Sigmoid colon (tissue), 4 donors: ENCODE results near the gene KIF21A.

Experiments used
- EP300 ChIP-seq, 4 donors: sonication (generic); formaldehyde crosslinking; IDR thresholded peaks; one replicate each; pipeline ENCODE4 v1.6.1; 2017; ENCODE audit warnings: antibody characterized with exemption in 4 of 4
- POLR2A ChIP-seq, 2 donors: fragments of 450-650 bp; IDR thresholded peaks; one replicate each; pipeline ENCODE4 v1.6.1; 2016; ENCODE audit warnings: antibody characterized with exemption in 2 of 2, mild to moderate bottlenecking in 2 of 2, moderate library complexity in 2 of 2
- POLR2AphosphoS5 ChIP-seq, 4 donors: sonication (generic); formaldehyde crosslinking; IDR thresholded peaks; one replicate each; pipeline ENCODE4 v1.6.1; 2017; ENCODE audit warnings: antibody characterized with exemption in 4 of 4
- TF ChIP-seq, protein P1 (sequence below), 4 experiments: fragments of 450-650 bp in 3 of 4; fragments of 200-600 bp in 1 of 4; IDR thresholded peaks; one replicate each; pipeline ENCODE4 v1.5.1; 2016 to 2019; ENCODE audit warnings: antibody characterized with exemption in 4 of 4, mild to moderate bottlenecking in 3 of 4, moderate library complexity in 2 of 4

DNA sequence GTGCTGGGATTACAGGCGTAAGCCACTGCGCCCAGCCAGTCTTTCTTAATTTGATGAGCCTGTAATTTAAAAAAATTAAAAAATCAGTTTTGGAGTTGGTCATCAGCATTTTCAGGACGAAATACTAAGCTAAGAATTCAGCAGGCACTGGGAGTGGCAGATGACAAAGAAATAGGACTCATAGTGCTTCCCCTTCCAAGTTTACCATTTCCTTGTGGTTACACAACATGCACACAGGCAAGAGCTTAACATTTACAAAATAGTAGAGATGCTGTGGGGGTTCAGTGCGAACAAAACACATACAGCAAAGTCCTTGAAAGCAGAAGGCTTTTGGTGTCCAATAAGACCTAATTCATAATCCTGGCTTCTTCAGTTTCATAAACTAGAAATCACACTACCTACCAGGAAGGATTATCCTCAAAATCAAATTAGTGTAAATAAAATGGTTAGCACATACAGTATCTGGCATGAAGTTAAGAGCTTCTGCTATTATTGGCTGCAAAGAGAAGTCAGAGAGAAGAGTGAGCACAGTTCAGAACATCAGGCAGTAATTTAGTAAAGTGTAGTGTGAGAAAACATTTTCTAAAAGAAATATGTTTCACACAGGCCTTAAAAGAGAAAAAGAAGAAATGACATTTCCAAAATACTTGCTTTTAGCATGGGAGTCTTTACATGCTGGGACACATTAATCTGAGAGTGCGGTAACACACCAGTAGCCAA, 22.2 kb upstream of the KIF21A start:
- TF ChIP-seq, protein P1, sequence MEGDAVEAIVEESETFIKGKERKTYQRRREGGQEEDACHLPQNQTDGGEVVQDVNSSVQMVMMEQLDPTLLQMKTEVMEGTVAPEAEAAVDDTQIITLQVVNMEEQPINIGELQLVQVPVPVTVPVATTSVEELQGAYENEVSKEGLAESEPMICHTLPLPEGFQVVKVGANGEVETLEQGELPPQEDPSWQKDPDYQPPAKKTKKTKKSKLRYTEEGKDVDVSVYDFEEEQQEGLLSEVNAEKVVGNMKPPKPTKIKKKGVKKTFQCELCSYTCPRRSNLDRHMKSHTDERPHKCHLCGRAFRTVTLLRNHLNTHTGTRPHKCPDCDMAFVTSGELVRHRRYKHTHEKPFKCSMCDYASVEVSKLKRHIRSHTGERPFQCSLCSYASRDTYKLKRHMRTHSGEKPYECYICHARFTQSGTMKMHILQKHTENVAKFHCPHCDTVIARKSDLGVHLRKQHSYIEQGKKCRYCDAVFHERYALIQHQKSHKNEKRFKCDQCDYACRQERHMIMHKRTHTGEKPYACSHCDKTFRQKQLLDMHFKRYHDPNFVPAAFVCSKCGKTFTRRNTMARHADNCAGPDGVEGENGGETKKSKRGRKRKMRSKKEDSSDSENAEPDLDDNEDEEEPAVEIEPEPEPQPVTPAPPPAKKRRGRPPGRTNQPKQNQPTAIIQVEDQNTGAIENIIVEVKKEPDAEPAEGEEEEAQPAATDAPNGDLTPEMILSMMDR (IDR thresholded peaks at IDR 0.05): no peak
- no peak for TF ChIP-seq POLR2A (IDR thresholded peaks at IDR 0.05)
- TF ChIP-seq EP300 (IDR thresholded peaks at IDR 0.05): no peak
- TF ChIP-seq POLR2AphosphoS5 (IDR thresholded peaks at IDR 0.05): no peak
